GM19025 (cell line): ENCODE measurements around the gene GNL3.
"Not testable (repeated sequence)": the region's sequence is repeated elsewhere in the genome, so short reads cannot be mapped to it uniquely, and the experiment has no call there.

Experiments used
- ATAC-seq: cut with Tn5 transposase; IDR thresholded peaks from one replicate; pipeline ENCODE4 v1.9.1; 2021; ENCODE audit warnings: mild to moderate bottlenecking, low read depth, moderate library complexity; ENCODE audit not compliant: unreplicated experiment

GNL3 gene

GRCh38 chr3:52715714-52716305 lies 30.0 kb downstream of the GNL3 start:
- no peak for ATAC-seq

DNA sequence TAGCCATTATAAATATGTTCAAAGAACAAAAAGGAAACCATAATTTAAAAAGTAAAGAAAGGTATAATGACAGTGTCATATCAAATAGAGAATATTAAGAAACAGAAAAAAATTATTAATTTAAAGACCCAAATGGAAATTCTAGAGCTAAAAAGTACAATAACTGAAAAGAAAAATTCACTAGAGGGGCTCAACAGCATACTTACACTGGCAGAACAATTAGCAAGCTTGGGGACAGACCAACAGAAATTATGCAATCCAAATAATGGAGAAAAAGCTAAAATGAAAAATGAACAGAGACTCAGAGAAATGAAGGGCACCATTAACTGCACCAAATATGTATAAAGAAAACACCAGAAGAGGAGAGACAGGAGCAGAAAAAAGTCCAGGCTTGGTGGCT lies 33.8 kb downstream of the GNL3 start:
- no peak for ATAC-seq

DNA sequence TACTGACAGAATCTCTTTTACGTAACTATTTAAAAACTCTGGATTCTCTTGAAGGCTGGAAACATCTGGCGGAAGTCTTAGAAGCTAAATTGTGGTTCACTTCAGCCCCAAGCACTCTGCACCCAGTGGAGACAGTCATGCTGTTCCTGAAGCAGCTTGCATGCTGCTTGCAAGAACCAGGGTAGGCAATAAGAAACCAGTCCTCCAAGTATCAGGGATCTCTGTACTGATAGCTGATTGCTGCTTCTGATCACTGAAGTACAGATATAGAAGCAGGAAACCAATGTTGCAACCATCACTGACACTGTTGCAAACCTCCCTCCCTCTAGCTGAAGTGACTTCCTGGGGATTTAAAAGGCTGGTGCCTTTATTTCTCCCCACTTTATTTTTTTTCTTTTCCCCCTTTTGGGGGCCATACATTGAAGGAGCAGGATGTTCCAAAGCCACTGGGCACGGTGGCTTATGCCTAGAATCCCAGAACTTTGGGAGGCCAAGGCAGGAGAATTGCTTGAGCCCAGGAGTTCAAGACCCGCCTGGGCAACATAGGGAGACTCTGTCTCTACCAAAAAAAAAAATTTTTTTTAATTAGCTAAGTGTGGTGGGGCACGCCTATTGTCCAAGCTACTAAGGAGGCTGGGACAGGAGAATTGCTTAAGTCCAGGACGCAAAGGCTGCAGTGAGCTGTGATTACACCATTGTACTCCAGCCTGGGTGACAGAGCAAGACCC lies 35.3 kb downstream of the GNL3 start:
- no peak for ATAC-seq

GRCh38 chr3:52721730-52722008 lies 35.8 kb downstream of the GNL3 start:
- ATAC-seq, result no peak

- no peak for ATAC-seq
Observed at GRCh38 chr3:52722491-52722890, 36.7 kb downstream of the GNL3 start.

DNA sequence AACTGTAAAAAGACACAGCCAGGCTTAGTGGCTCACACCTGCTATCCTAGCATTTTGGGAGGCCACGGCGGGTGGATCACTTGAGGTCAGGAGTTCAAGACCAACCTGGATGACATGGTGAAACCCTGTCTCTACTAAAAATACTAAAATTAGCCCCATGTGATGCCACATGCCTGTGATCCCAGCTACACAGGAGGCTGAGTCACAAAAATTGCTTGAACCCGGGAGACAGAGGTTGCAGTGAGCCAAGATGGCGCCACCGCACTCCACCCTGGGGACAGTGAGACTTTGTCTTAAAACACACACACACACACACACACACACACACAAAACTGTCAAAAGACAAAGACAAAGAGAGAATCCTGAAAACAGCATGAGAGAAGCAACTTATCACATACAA lies 38.1 kb downstream of the GNL3 start:
- no peak for ATAC-seq

- ATAC-seq, result no peak
Observed at GRCh38 chr3:52724511-52724910, 38.7 kb downstream of the GNL3 start.

DNA sequence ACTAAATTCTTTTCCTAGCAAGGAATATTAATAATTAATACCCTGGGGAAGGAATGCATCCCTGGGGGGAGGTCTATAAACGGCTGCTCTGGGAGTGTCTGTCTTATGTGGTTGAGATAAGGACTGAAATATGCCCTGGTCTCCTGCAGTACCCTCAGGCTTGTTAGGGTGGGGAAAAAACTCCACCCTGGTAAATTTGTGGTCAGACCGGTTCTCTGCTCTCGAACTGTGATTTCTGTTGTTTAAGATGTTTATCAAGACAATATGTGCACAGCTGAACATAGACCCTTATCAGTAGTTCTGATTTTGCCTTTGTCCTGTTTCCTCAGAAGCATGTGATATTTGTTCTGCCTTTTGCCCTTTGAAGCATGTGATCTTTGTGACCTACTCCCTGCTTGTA lies 42.9 kb downstream of the GNL3 start:
- not testable (repeated sequence) for ATAC-seq

- ATAC-seq, result no peak
Observed at GRCh38 chr3:52730681-52731080, 44.8 kb downstream of the GNL3 start.

- ATAC-seq, result no peak
Observed at GRCh38 chr3:52731590-52731989, 45.8 kb downstream of the GNL3 start.

DNA sequence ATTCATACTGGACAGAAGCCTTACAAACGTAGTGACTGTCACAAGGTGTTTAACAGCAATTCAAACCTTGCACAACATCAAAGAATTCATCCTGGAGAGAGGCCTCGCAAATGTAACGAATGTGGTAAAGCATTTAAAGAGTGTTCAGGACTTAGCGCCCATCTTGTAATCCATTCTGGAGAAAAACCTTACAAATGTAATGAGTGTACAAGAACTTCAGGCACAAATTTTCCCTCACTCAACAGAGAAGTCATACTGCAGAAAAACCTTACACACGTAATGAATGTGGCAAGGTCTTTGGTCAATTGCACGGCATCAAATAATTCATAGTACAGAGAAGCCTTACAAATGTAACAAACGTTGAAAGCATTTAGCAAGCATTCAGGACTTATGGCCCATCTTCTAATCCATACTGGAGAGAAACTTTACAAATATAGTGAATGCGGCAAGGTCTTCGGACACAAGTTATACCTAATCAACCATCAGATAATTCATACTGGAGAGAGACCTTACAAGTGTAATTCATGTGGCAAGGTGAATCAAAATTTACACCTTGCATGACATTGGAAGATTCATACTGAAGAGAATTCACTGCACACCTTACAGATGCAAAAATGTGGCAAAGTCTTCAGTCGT lies 47.5 kb downstream of the GNL3 start:
- no peak for ATAC-seq

DNA sequence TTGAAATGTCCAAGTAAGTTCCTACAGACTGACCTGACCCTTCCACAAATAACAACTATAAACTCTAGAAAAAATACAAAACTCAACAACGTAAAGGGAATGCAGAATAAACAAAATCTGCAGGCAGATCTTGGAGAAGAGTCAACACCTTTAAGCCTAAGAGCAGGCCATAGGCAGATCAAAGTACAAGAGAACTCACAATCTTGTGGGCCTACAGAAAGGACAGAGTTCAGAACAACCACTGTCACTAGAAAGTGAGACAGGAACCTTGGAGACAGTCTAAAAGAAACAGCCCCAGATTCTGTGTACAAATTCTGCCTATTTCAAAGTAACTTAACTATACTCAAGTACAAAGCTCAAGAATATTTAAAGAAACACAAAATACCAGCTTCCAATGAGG lies 53.9 kb downstream of the GNL3 start:
- ATAC-seq, result no peak

DNA sequence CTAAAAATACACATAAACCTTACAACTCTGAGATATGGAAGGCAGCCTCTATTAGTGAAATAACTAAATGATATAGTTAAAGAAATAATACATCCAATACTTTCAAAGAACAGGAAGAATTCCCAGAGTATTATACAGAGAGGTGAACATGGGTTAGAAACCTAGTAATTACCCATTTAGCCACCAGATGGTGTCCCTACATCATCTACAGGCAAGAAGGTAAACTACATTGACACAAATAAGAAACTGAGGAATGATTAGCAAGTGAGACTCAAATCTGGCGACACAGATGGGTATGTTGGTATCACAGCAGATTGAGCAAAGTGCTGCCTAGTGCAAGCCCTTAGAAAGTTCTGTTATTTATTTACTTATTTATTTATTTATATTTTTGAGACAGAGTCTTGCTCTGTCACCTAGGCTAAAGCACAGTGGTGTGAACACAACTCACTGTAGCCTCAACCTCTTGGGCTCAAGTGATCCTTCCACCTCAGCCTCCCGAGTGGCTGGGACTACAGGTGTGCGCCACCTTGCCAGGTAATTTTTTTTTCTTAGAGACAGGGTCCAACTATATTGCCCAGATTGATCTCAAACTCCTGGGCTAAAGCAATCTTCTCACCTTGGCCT lies 56.7 kb downstream of the GNL3 start:
- ATAC-seq, result no peak

- ATAC-seq, result no peak
Observed at GRCh38 chr3:52743152-52743551, 57.3 kb downstream of the GNL3 start.

- no peak for ATAC-seq
Observed at GRCh38 chr3:52743721-52744120, 57.9 kb downstream of the GNL3 start.
